SW480 (cell line): ENCODE data around the gene LPP.

Source experiments
- DNase-seq: peaks from one replicate; pipeline ENCODE4 v3.0.0-alpha.2; 2016; ENCODE audit warnings: low spot score

Gene LPP

GRCh38 chr3:188137051-188137450 is 16.9 kb upstream of the LPP start:
- DNase-seq, result no peak

GRCh38 chr3:188139466-188139865 is 14.5 kb upstream of the LPP start:
- no peak for DNase-seq

- DNase-seq, result no peak
Observed at GRCh38 chr3:188146219-188146618, 7.7 kb upstream of the LPP start.

- DNase-seq, result no peak
Observed at GRCh38 chr3:188147782-188148181, 6.2 kb upstream of the LPP start.

- no peak for DNase-seq
Observed at GRCh38 chr3:188148318-188148717, 5.6 kb upstream of the LPP start.

GRCh38 chr3:188149587-188149986 is 4.4 kb upstream of the LPP start:
- DNase-seq, result no peak

GRCh38 chr3:188150982-188151381 is 3.0 kb upstream of the LPP start:
- no peak for DNase-seq

- DNase-seq, result no peak
Observed at GRCh38 chr3:188151438-188151837, 2.5 kb upstream of the LPP start.

GRCh38 chr3:188152660-188153436 is 1.1 kb upstream of the LPP start:
- peak; percentile 11 for DNase-seq

- DNase-seq, result peak; percentile 85
Observed at GRCh38 chr3:188153437-188154013, 432 bp upstream of the LPP start.

GRCh38 chr3:188154809-188155574 is 1.0 kb downstream of the LPP start:
- no peak for DNase-seq

GRCh38 chr3:188156056-188156455 is 2.1 kb downstream of the LPP start:
- no peak for DNase-seq

GRCh38 chr3:188157407-188157806 is 3.5 kb downstream of the LPP start:
- DNase-seq, result no peak

- no peak for DNase-seq
Observed at GRCh38 chr3:188157971-188158370, 4.0 kb downstream of the LPP start.

- no peak for DNase-seq
Observed at GRCh38 chr3:188158731-188159310, 4.9 kb downstream of the LPP start.

GRCh38 chr3:188160751-188161150 is 6.8 kb downstream of the LPP start:
- no peak for DNase-seq

- peak; percentile 25 for DNase-seq
Observed at GRCh38 chr3:188164248-188164687, 10.3 kb downstream of the LPP start.

- DNase-seq, result no peak
Observed at GRCh38 chr3:188165596-188165995, 11.6 kb downstream of the LPP start.

- DNase-seq, result no peak
Observed at GRCh38 chr3:188166441-188166840, 12.5 kb downstream of the LPP start.

- no peak for DNase-seq
Observed at GRCh38 chr3:188168186-188168585, 14.2 kb downstream of the LPP start.

GRCh38 chr3:188168648-188169047 is 14.7 kb downstream of the LPP start:
- no peak for DNase-seq

- DNase-seq, result no peak
Observed at GRCh38 chr3:188169830-188170455, 16.0 kb downstream of the LPP start.
